NOMO-1 (cell line): ENCODE measurements around the gene CYTH2.
A peak's percentile ranks its signal among the peaks of the same experiment; 100 is the strongest.
"Not testable (repeated sequence)": the region's sequence is repeated elsewhere in the genome, so short reads cannot be mapped to it uniquely, and the experiment has no call there.

Experiments
- DNase-seq, 2 experiments: peaks; one replicate each; lab custom pipeline; 2025; ENCODE audit not compliant: unreplicated experiment in 2 of 2; lab: John Stamatoyannopoulos, UW

Gene CYTH2

DNA sequence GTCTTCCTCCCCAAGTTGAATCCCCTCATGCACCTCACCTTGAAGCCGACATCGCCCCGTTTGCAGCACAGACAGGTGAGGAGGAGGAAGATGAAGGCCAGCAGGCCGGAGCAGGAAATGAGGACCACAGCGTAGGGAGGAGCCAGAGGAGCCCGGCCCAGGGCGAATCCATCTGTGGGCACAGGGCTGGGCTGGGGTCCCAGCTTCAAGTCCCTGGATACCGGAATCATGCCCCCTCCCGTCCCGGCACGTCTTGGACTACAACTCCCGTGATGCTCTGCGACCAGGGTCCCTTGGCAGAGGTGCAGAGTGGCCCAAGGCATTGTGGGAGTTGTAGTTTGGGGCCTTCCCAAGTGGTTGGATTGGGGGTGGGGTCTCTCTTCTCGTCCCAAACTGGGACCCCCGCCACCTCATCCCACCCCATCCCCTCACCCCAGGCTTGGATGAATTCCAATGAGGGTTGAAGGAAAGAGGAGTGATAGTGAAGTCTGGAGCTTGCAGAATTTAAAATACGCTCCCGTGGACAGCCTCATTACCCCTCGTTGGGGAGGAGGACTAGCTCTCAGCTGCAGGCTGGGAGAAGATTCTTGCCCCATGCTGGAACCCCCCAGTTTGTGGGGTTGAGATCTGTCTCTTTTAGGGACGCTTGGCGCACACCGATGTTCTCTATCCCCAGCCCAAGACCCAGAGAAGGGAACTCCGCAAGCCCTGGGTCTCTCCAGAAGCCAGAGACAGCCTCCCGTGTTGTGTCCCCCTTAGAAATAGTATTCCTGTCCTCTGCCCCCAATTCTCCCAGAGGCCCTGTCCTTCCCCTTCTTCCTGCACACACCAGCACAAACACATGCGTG is 41.5 kb downstream of the CYTH2 start:
- peak in 1 of 2 experiments; percentile 37 for DNase-seq

DNA sequence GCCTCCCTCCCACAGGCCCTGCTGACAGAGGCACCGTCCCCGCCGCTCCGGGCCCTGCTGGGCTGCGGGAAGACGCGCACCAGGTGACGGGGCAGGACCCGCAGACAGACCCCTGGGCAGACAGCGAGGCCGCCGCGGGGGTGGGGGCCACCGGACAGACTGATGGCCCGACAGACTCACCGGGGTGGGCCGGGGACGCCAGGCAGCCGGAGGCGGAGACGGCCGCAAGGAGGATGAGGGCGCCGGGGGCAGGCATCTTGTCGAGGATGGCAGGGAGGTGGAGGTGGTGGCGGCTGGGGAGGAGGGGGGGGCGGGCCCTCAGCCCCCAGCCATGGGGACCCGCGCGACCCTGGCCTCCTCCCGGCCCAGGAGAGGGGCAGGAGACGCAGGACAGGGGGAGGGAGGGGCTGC is 42.2 kb downstream of the CYTH2 start:
- DNase-seq: no peak

DNA sequence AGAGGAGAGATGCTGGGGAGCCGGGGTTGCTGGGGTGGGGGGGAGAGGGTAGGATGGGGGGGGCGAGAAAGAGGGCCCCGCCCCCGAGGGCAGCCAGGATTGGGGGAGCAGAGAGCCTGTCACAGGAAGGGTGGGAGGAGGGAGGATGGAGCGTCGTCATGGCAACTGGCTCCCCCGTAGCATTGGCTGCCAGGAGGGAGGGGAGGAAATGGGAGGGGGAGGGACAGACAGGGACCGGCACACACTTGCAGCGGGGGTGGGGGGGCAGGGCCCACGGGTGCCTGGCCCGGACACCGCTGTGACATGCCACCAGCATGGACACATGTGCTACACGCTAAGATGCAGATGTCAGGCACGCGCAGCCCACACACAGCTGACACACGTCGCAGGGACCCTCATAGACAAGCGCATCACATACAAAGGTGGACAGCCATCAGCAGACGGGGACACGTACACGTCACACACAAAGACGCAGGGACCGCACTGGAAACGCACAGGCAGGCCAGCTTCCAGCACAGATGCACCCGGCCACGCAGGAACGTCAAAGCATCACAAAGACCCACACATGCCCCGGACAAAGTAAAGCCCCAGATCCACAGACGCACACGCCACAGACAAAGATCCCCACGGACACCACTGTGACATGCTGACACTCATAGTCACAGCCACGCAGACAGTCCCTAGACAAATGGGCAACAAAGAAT is 42.8 kb downstream of the CYTH2 start, which contains the start of gene LMTK3:
LMTK3 (minus strand) TSS at position 36 of the 704 bp plus-strand sequence. CDS start 259 bp downstream, outside the sequence.
- DNase-seq: no peak

DNA sequence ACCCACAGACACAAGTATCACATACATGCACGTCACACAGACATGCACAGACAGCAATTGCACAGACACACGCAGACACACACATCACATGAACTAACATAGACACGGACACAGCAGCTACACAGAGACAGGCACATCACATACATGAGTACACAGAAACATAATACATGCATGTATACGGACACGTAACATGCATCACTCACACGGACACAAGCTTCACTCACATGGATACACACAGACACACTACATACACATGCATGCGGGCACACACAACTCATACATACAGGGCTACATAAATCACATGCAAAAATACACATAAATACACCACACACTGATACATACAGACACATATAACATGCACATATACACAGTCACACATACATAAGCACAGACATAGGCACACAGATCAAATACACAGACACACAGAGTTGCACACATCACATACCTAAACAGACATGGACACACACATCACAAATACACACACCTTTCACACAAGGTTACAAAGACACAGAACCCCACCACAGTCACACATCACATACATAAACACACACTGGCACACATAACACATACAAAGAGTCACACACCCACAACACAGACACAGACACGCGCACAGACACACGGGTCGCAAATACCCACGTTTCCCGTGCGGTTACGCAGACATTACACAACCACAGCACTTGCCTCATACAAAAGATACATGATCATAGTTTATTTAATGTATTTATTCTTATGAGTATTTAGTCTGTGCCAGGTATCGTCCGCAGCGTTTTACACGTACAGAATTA is 43.5 kb downstream of the CYTH2 start:
- DNase-seq: peak in 1 of 2 experiments; percentile 14

DNA sequence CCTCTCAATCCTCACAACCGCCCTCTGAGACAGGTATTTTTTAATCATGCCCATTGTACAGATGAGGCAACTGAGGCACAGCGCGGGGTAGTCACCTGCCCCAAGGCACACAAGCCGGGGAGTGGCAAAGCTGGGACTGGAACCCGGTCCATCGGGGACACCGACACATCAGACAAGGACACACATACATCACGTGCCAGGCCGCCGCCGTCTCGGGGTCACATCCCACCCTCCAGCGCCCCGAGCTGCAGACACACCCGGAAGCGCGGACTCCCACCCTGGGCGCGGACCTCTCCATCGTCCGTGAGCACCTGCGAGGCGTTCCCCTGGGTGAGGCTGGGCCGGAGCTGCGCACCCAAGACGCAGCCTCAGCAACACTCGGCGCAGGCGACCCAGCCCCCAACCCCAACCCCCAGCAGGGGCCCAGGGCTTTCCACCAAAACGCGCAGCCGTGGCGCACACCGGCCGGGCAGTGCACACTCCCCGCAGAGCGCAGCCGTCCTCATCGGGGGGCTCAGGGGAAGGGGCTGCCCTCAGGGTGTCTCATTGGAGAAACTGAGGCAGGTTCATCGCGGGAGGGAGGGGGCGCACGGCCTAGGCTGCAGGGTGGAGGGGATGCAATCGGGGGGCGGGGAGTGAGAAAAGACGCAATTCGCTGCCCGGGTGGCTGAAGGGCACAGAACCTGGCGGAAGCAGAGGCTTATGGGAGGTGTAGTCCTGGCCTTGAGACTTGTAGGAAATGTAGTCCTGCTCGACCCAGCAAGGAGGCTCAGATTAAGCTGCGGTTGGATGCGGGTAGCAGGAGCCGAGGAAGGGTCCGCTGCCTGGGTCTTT is 44.3 kb downstream of the CYTH2 start:
- DNase-seq: peak; percentile 73 to 79

DNA sequence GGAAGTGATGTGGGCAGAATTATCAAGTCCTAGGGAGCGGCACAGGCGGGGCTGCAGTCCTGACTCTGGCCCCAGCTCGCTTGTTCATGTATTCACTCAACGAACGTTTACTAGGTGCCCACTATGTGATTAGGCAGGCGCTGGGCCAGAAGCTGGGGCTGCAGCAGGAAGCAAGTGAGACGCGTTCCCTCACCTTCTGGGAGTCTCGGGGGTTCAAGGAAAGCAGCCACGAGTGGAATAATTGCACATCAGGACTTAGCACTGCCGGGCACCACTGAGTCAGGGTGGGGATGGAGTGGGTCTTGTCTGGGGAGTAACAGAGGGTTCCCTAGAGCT is 44.9 kb downstream of the CYTH2 start:
- DNase-seq: no peak

DNA sequence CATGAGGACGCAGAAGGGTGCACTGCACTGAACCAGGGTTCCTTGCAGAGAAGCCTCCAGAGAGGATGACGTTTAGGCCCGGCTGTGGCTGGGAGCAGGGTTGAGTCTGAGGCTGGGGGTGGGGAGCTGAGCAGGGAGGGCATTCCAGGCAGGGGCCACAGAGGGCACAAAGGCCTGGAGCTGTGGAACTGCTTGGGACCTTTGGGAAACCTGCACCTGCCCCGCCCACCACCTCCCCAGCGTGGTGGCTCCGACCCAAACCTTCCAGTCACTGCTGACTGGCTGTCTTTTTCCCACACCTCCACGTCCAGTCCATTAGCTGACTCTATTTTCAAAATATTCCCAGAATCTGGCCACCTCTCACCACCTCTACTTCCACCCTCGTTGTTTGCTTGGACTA is 47.4 kb downstream of the CYTH2 start:
- DNase-seq: no peak

DNA sequence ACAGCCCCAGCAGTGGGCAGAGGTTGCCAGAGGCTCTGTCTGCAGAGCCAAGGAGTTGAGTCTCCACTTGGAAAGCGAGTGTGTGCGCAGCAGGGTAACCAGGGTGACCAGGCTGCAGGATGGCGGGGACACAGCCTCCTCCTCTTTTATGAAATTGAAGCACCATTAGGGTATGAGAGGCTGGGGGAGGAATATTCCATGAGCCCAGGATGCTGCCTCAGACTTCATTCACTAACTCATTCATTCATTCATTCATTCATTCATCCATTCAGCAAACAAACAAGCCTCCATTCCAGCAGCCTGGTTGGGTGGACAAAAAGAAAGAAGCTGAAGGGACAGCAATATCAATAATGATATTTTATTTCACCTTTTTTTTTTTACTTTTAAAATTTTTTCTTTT is 49.0 kb downstream of the CYTH2 start:
- DNase-seq: no peak

DNA sequence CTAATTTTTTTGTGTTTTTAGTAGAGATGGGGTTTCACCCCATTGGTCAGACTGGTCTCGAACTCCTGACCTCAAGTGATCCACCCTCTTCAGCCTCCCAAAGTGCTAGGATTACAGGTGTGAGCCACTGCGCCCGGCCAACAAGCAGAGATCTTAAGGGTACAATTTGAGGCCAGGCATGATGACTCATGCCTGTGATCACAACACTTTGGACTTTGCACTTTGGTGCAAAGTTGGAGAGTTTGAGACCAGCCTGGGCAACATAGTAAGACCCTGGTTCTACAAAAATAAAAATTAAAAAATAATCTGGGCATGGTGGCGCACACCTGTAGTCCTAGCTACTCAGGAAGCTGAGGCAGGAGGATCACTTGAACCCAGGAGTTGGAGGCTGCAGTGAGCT is 50.3 kb downstream of the CYTH2 start:
- DNase-seq: not testable (repeated sequence)

DNA sequence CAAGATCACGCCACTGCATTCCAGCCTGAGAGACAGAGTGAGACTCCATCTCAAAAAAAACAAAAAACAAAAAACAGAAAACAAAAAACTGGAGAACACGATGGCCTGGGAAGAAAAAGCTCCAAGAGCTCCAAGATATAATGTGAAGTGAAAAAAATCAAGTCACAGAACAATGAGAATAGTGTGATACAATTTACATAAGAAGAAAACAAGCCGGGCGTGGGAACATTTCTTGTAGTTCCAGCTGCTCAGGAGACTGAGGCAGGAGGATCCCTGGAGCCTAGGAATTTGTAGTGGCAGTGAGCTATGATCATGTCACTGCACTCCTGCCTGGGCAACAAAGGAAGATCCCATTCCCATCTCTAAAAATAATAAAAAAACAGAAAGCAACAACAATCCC is 51.0 kb downstream of the CYTH2 start:
- DNase-seq: no peak

DNA sequence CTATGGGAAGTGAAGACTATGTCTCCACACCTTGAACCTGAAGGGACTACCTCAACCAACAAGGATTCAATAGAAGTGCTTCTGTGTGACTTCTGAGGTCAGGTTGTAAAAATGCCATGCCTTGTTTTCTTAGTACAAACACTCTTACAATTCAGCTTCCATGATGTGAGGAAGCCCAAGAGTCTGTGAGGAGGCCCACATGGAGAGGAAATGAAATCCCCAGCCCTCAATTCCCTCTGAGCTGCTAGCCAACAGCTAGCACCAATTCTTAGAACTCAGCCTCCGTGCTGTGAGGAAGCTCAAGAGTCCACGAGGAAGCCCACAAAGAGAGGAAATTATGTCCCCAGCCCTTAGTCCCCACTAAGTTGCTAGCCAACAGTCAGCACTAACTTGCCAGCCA is 55.1 kb downstream of the CYTH2 start:
- no peak for DNase-seq

DNA sequence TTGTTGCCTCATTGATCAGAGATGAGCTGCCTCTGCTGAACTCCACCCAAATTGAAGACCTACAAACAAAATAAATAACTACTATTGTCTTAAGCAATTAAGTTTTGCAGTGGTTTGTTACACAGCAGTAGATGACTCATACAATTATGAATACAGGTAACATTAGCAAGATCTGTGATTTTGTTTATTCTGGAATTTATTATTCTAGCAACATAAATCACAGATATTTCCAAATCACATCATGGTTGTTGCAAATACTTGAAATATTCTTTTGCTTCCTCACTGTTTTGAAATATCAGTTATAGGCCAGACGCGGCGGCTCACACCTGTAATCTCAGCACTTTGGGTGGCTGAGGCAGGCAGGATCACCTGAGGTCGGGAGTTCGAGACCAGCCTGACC is 55.6 kb downstream of the CYTH2 start:
- DNase-seq: no peak

DNA sequence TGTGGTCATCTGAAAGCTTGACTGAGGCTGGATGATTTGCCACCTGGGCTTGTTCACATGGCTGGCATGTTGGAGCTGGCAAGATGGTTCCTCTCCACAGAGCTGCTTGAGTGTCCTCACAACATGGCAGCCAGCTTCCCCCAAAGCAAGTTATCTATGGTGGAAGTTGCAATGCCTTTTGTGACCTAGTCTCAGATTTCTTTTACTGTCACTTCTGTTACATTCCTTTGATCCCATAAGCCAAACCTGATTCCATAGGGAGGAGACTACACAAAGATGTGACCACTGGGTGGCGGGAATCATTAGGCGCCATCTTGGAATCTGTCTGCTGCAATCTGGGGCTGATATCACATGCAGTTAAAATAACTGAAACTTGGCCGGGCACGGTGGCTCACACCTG is 60.0 kb downstream of the CYTH2 start:
- DNase-seq: no peak

DNA sequence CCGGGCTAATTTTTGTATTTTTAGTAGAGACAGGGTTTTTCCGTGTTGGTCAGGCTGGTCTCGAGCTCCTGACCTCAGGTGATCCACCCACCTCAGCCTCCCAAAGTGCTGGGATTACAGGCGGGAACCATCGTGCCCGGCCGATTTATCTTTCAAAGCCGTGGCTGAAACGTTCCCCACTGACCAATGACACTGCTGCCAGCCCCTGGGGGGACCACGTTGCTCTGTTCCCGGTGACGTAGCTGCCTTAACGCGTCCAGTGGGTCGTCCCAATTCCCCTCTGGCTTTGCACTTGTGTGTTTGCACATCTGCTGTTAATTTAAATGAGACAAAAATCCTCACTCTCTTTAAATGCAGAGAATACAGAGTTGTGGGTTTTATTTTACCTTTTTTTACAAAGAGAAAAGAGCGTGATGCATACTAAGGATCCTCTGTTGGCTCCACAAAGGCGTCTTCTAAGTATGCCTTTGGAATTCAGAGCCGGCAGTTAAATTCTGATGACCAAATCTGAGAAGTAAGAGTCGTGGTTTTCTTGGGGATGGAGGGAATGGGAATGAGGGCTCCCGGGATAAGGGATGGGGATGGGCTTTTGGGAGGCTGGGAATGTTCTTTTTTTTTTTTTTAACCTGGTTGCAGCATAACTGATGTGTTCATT is 61.0 kb downstream of the CYTH2 start:
- DNase-seq: no peak

DNA sequence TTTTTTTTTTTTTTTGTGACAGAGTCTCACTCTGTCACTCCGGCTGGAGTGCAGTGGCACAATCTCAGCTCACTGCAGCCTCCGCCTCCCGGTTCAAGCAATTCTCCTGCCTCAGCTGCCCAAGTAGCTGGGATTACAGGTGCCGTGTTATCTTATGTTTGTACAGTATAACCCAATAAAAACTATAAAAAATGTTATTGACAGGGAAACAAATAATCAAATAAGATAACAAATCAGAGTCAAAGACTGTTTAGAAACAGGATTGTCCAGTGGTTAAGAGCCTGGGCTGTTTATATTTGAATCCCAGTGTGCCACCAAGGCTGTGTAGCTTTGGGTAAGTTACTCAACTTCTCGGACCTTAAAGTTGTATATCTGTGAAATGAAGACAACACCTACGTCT is 61.6 kb downstream of the CYTH2 start:
- no peak for DNase-seq
